Measurements from ENCODE around the gene ATP11A. TPM values are rescaled to one million over a fixed set of nuclear protein-coding genes. Genes with fewer than 3 reads are reported as not detected.

Gene ATP11A
- total and polyA plus RNA-seq, 7 donors: 0.69 to 22.9 (median 9.6) TPM

GRCh38 chr13:112757759-112758086 lies 67.9 kb downstream of the ATP11A start:
- Histone ChIP-seq H3K4me1 (peaks cover 0 to 16% (median 3%) of the 10 kb centered on the region in 4 donors), H3K4me3 (no peak overlapping the region), H3K27ac (no peak overlapping the region), H3K36me3 (no peaks in the 10 kb centered on the region), H3K9me3 (no peaks in the 10 kb centered on the region), H3K27me3 (no peaks in the 10 kb centered on the region)
- DNase-seq: no peak
- WGBS, 2 donors: 71 to 82% methylated on average over 10 of the region's 10 CpGs
- intact Hi-C loops (cut with DNase I): no loop called here
- TF ChIP-seq POLR2AphosphoS5 (IDR thresholded peaks at IDR 0.05): no peak
- TF ChIP-seq CTCF (IDR thresholded peaks at IDR 0.05): no peak
- no peak for TF ChIP-seq POLR2A (IDR thresholded peaks at IDR 0.05)
- no peak for TF ChIP-seq EP300 (IDR thresholded peaks at IDR 0.05)

DNA sequence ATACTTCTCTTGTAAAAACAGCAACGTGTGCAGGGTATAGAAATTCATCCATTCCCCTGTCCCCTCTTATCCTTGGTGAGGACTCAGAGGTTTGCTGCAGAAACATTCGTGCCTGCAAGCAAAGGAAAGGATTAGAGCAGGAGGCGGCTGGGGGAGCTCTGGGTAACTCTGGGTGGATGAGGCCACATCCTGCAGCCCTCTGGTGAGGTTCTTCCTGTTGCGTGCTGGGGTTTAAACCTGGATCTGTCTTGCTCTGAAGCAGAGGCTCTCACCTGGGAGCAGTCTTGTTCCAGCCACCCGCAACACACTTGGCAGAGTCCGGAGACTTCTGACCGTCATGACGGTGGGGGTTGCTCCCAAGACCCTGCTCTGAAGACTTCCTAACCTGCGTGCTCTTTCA lies 69.2 kb downstream of the ATP11A start:
- TF ChIP-seq CTCF (IDR thresholded peaks at IDR 0.05) (no peak), EP300 (IDR thresholded peaks at IDR 0.05) (no peak), POLR2A (IDR thresholded peaks at IDR 0.05) (no peak), POLR2AphosphoS5 (IDR thresholded peaks at IDR 0.05) (no peak)
- no peak overlapping the region for H3K4me3 ChIP-seq
- intact Hi-C loops (cut with DNase I): no loop called here
- no peaks in the 10 kb centered on the region for H3K27me3 ChIP-seq
- no peaks in the 10 kb centered on the region for H3K36me3 ChIP-seq
- no peak for DNase-seq
- 82 to 96% methylated on average over 9 of the region's 9 CpGs for WGBS, 2 donors
- H3K4me1 ChIP-seq: peaks cover 0 to 3% (median 0%) of the 10 kb centered on the region in 4 donors
- no peaks in the 10 kb centered on the region for H3K9me3 ChIP-seq
- H3K27ac ChIP-seq: no peak overlapping the region

DNA sequence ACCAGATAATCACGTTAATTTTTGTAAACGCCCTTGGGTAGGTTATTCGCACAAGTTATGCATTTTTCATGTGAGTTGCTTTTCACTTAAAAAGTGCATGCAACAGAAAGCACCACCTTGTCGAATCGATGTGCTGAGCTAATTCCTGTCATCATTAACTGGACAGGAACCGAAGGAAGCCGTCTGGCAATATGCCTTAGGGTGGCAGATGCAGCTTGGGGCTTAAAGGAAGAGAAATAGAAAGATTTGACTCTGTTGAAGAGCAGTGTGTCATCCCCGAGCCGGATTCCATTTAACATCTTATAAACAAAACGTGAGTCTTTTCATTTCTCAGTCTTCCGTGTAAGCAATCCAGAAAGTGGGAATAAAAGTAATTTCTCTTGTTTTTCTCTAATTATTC lies 70.0 kb downstream of the ATP11A start:
- TF ChIP-seq POLR2AphosphoS5 (IDR thresholded peaks at IDR 0.05) (no peak), EP300 (IDR thresholded peaks at IDR 0.05) (no peak), POLR2A (IDR thresholded peaks at IDR 0.05) (no peak), CTCF (IDR thresholded peaks at IDR 0.05) (no peak)
- no peak overlapping the region for H3K27ac ChIP-seq
- 85 to 87% methylated on average over 11 of the region's 11 CpGs for WGBS, 2 donors
- no peaks in the 10 kb centered on the region for H3K9me3 ChIP-seq
- intact Hi-C loops (cut with DNase I): no loop called here
- H3K27me3 ChIP-seq: no peaks in the 10 kb centered on the region
- H3K36me3 ChIP-seq: no peaks in the 10 kb centered on the region
- H3K4me3 ChIP-seq: no peak overlapping the region
- DNase-seq: no peak
- no peaks in the 10 kb centered on the region for H3K4me1 ChIP-seq

- intact Hi-C loops (cut with DNase I): no loop called here
- WGBS, 2 donors: 42 to 71% methylated on average over 3 of the region's 3 CpGs
- H3K27ac ChIP-seq: no peak overlapping the region
- H3K9me3 ChIP-seq: no peaks in the 10 kb centered on the region
- TF ChIP-seq EP300 (IDR thresholded peaks at IDR 0.05): no peak
- DNase-seq: no peak
- H3K4me3 ChIP-seq: peak overlapping the region in 1 of 4 donors; percentile 32
- no peaks in the 10 kb centered on the region for H3K4me1 ChIP-seq
- no peaks in the 10 kb centered on the region for H3K27me3 ChIP-seq
- no peaks in the 10 kb centered on the region for H3K36me3 ChIP-seq
Measured at GRCh38 chr13:112760435-112760834, 70.6 kb downstream of the ATP11A start.

DNA sequence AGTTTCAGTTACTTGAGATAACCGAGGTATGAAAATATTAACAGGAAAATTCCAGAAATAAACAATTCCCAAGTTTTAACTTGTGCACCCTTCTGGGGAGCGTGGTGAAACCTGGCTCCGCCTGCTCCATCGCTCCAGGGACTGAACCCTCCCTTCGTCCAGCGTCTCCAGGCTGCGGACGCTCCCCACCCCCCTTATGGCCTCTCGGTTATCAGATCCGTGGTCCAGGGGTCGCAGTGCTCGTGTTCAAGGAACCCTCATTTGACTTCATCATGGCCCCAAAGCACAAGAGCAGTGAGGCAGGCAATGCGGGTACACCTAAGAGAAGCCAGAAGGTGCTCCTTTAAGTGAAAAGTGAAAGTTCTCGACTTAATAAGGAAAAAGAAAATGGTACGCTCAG lies 71.1 kb downstream of the ATP11A start:
- H3K9me3 ChIP-seq: no peaks in the 10 kb centered on the region
- DNase-seq: no peak
- H3K27me3 ChIP-seq: no peaks in the 10 kb centered on the region
- TF ChIP-seq POLR2A (IDR thresholded peaks at IDR 0.05) (no peak), EP300 (IDR thresholded peaks at IDR 0.05) (no peak), POLR2AphosphoS5 (IDR thresholded peaks at IDR 0.05) (no peak), CTCF (IDR thresholded peaks at IDR 0.05) (no peak)
- peak overlapping the region in 3 of 4 donors; percentile 20 to 32 (median 27) for H3K4me3 ChIP-seq
- H3K36me3 ChIP-seq: no peaks in the 10 kb centered on the region
- intact Hi-C loops (cut with DNase I): no loop called here
- H3K4me1 ChIP-seq: no peaks in the 10 kb centered on the region
- no peak overlapping the region for H3K27ac ChIP-seq
- WGBS, 2 donors: 81 to 86% methylated on average over 15 of the region's 15 CpGs

Data from sigmoid colon (tissue), 7 donors.